ENCODE results near the gene ACOT7.

DNA sequence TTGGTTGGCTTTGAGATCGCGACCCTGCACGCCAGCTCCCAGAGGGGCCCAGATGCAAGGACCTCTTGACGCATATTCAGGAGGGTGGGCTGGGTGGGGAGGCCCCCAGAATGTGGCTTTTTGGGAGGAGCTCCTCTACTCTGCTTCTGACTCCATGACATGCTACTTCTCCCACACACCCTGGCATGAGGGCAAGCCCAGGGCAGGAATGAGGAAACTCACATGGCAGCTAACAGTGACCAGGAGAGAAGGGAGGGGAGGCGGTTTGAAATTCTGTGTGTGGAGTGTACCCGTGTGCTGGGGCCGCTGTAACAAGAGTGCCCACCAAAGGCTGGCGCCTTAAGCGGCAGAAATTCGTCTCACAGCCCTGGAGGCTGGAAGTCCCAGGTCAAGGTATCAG is 71.4 kb downstream of the ACOT7 start:
- TF ChIP-seq, protein P1, sequence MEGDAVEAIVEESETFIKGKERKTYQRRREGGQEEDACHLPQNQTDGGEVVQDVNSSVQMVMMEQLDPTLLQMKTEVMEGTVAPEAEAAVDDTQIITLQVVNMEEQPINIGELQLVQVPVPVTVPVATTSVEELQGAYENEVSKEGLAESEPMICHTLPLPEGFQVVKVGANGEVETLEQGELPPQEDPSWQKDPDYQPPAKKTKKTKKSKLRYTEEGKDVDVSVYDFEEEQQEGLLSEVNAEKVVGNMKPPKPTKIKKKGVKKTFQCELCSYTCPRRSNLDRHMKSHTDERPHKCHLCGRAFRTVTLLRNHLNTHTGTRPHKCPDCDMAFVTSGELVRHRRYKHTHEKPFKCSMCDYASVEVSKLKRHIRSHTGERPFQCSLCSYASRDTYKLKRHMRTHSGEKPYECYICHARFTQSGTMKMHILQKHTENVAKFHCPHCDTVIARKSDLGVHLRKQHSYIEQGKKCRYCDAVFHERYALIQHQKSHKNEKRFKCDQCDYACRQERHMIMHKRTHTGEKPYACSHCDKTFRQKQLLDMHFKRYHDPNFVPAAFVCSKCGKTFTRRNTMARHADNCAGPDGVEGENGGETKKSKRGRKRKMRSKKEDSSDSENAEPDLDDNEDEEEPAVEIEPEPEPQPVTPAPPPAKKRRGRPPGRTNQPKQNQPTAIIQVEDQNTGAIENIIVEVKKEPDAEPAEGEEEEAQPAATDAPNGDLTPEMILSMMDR (IDR thresholded peaks at IDR 0.05), result no peak
- TF ChIP-seq EP300 (IDR thresholded peaks at IDR 0.05; ENCODE audit: low read depth), result no peak

Data from transverse colon (tissue), 3 donors.